ENCODE data around the gene ARHGDIA. TPM values are rescaled to one million over a fixed set of nuclear protein-coding genes. Genes with fewer than 3 reads are reported as not detected.

The ARHGDIA gene
- total RNA-seq, 2 donors from 2014 or later = 447 to 500 TPM

Other genes with a start within 250 kb of the ARHGDIA start
- 10 to 100 TPM; 86.2 to 88.4 TPM for gene NPLOC4, start 234.2 kb downstream of the ARHGDIA start, total RNA-seq
- gene TSPAN10, start 234.1 kb downstream of the ARHGDIA start, total RNA-seq = under 1 TPM; 0.18 to 0.22 TPM
- under 1 TPM in 1 of 2 donors, not detected in 1; 0.34 TPM for gene PDE6G, start 214.8 kb downstream of the ARHGDIA start, total RNA-seq
- 10 to 100 TPM; 24.6 to 36.6 TPM for gene OXLD1, start 204.7 kb downstream of the ARHGDIA start, total RNA-seq
- gene CCDC137, start 204.6 kb downstream of the ARHGDIA start, total RNA-seq = 10 to 100 TPM; 14.0 to 19.4 TPM
- 10 to 100 TPM; 14.3 to 30.5 TPM for gene ARL16, start 187.5 kb downstream of the ARHGDIA start, total RNA-seq
- 100 to 1,000 TPM in 1 of 2 donors, 10 to 100 TPM in 1; 98.5 to 105 TPM for gene HGS, start 187.3 kb downstream of the ARHGDIA start, total RNA-seq
- gene MRPL12, start 168.0 kb downstream of the ARHGDIA start, total RNA-seq = 100 to 1,000 TPM in 1 of 2 donors, 10 to 100 TPM in 1; 88.2 to 146 TPM
- 10 to 100 TPM; 52.5 to 76.2 TPM for gene SLC25A10, start 159.1 kb downstream of the ARHGDIA start, total RNA-seq
- gene GCGR, start 67.2 kb downstream of the ARHGDIA start, total RNA-seq = under 1 TPM; 0.14 to 0.67 TPM
- 10 to 100 TPM; 16.4 to 30.4 TPM for gene MCRIP1, start 38.0 kb downstream of the ARHGDIA start, total RNA-seq
- gene PPP1R27, start 36.3 kb downstream of the ARHGDIA start, total RNA-seq = not detected
- gene P4HB, start 10.8 kb downstream of the ARHGDIA start, total RNA-seq = 100 to 1,000 TPM; 560 to 669 TPM
- gene ALYREF, start 20.2 kb upstream of the ARHGDIA start, total RNA-seq = 10 to 100 TPM; 43.9 to 69.8 TPM
- gene ANAPC11, start 20.4 kb upstream of the ARHGDIA start, total RNA-seq = 10 to 100 TPM; 83.6 to 88.6 TPM
- under 1 TPM in 1 of 2 donors, not detected in 1; 0.11 TPM for gene NPB, start 30.9 kb upstream of the ARHGDIA start, total RNA-seq
- gene PCYT2, start 40.1 kb upstream of the ARHGDIA start, total RNA-seq = 10 to 100 TPM; 49.9 to 68.9 TPM
- gene SIRT7, start 46.8 kb upstream of the ARHGDIA start, total RNA-seq = 10 to 100 TPM; 63.2 to 67.5 TPM
- 10 to 100 TPM; 17.8 to 19.7 TPM for gene MAFG, start 56.4 kb upstream of the ARHGDIA start, total RNA-seq
- 10 to 100 TPM; 40.2 to 55.6 TPM for gene PYCR1, start 66.0 kb upstream of the ARHGDIA start, total RNA-seq
- gene MYADML2, start 75.9 kb upstream of the ARHGDIA start, total RNA-seq = under 1 TPM in 1 of 2 donors, not detected in 1; 0.17 TPM
- gene NOTUM, start 89.8 kb upstream of the ARHGDIA start, total RNA-seq = not detected
- 10 to 100 TPM; 29.8 to 35.9 TPM for gene ASPSCR1, start 106.3 kb upstream of the ARHGDIA start, total RNA-seq
- 100 to 1,000 TPM in 1 of 2 donors, 10 to 100 TPM in 1; 83.3 to 127 TPM for gene CENPX, start 151.5 kb upstream of the ARHGDIA start, total RNA-seq
- gene LRRC45, start 152.0 kb upstream of the ARHGDIA start, total RNA-seq = 10 to 100 TPM; 14.2 to 20.8 TPM
- 1 to 10 TPM; 4.2 to 9.0 TPM for gene RAC3, start 160.3 kb upstream of the ARHGDIA start, total RNA-seq
- 100 to 1,000 TPM; 111 to 137 TPM for gene DCXR, start 166.4 kb upstream of the ARHGDIA start, total RNA-seq
- 10 to 100 TPM; 31.5 to 32.3 TPM for gene RFNG, start 180.5 kb upstream of the ARHGDIA start, total RNA-seq
- gene GPS1, start 180.6 kb upstream of the ARHGDIA start, total RNA-seq = 10 to 100 TPM; 80.7 to 87.4 TPM
- gene DUS1L, start 194.5 kb upstream of the ARHGDIA start, total RNA-seq = 100 to 1,000 TPM; 127 to 146 TPM
- gene FASN, start 226.9 kb upstream of the ARHGDIA start, total RNA-seq = 100 to 1,000 TPM in 1 of 2 donors, 10 to 100 TPM in 1; 89.0 to 171 TPM